Spleen (tissue), 7 donors: ENCODE results near the gene ITPKB.

Source experiments
- CTCF ChIP-seq, 11 experiments: fragments of 200-600 bp in 7 of 11; fragments of 450-650 bp in 4 of 11; sonication (generic) in 4 of 11; IDR thresholded peaks in 8 of 11; conservative IDR thresholded peaks in 3 of 11; 1 replicate in 7 of 11; 2 replicates in 4 of 11; pipeline versions ENCODE4 v1.4.0 to v1.8.0; 2016 to 2021; ENCODE audit warnings: antibody characterized with exemption in 11 of 11, inconsistent platforms in 4 of 11, mild to moderate bottlenecking in 1 of 11
- POLR2A ChIP-seq, 3 donors: fragments of 450-650 bp; IDR thresholded peaks; one replicate each; pipeline ENCODE4 v1.5.1; 2017; ENCODE audit warnings: antibody characterized with exemption in 3 of 3, mild to moderate bottlenecking in 1 of 3
- POLR2AphosphoS5 ChIP-seq, 3 donors: sonication (generic); formaldehyde crosslinking; IDR thresholded peaks; one replicate each; pipeline ENCODE4 v1.5.1; 2017; ENCODE audit warnings: antibody characterized with exemption in 3 of 3
- donor health status: DM: no; HTN: no; CAD: no; lungs with moderate emphysema.
- donor health status: DM: no; HTN: no; CAD: no.
- donor health status: DM: no; HTN: no; CAD: no.

- TF ChIP-seq CTCF (IDR thresholded peaks at IDR 0.05 in 8 of 11, conservative IDR thresholded peaks at IDR 0.05 in 3 of 11) (no peak), POLR2A (IDR thresholded peaks at IDR 0.05) (no peak), POLR2AphosphoS5 (IDR thresholded peaks at IDR 0.05) (no peak)
These were observed 37.9 kb upstream of the ITPKB start for GRCh38 chr1:226776975-226777374.
